ENCODE measurements around the gene IRF2BP1. TPM values are rescaled to one million over a fixed set of nuclear protein-coding genes. Genes with fewer than 3 reads are reported as not detected.

Gene IRF2BP1
- total and polyA plus RNA-seq, 2 of the 13 experiments (the other 11 are each of a cell fraction or from before 2014, with no cell fraction given): 4.3 to 14.3 TPM

DNA sequence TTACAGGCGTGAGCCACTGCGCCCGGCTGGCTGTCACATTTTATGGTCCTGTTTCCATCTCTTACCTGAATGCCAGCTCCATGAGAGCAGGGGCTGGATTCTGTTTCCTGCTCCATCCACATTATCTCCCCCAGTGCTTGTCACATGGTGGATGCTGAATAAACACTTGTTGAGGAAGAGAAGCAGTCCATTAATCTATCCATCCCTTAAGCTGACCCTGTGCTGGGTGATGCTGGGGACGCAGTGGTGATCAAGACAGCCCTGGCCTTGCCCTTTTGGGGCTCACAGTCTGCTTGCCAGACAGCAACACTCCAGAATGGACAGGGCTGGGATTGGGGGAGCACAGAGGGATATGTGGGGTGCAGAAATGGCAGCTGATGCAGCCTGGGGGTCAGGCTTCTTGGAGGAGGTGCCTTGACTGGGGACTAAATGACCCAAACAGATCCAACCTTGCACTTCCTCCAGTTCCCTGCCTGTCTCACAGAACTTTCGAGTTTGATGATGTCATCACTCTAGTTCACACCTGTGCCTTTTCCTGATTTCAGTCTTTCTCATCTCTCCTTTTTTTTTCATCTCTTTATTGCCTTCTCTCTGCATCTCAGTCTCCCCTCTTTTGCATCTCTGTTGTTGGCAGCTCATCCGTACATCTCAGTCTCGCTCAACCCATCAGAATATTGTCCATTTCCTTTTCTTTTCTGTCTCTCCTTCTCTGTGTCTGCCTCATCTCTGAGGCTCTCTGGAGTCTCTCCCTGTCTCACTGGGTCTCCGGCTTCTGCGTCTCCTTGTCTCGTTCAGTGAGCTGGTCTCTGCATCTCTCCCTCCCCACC, 4.6 kb downstream of the IRF2BP1 start (continued):
- peak; percentile 10; the same call in 1 of the 2 replicates for TF ChIP-seq FOXA3 (CRISPR knock-in tag; IDR thresholded peaks at IDR 0.05)

DNA sequence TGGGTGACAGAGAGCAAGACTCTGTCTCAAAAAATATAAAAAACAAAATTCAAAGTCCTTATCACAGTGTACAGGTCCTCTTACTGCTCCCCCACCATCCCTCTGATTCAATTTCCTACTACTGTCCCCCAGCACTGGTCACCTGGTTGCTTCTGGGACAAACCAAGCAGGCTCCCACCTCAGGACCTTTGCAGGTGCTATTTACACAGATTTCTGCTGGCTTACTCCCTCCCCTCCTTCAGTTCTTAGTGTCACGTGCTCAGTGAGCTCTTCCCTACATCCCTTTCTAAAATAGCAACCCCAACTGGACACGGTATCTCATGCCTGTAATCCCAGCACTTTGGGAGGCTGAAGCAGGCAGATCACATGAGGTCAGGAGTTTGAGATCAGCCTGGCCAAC, 6.0 kb downstream of the IRF2BP1 start:
- no peak overlapping the region for H3K9ac ChIP-seq (ENCODE audit: insufficient read depth, low read depth, low read length)
- peaks cover 89% of the 10 kb centered on the region for H3K4me1 ChIP-seq (ENCODE audit: insufficient read depth, low read length)
- TF ChIP-seq, protein P1, sequence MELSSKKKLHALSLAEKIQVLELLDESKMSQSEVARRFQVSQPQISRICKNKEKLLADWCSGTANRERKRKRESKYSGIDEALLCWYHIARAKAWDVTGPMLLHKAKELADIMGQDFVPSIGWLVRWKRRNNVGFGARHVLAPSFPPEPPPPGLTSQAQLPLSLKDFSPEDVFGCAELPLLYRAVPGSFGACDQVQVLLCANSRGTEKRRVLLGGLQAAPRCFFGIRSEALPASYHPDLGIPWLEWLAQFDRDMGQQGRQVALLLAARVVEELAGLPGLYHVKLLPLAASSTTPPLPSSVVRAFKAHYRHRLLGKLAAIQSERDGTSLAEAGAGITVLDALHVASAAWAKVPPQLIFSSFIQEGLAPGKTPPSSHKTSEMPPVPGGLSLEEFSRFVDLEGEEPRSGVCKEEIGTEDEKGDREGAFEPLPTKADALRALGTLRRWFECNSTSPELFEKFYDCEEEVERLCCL (CRISPR knock-in tag; IDR thresholded peaks at IDR 0.05; ENCODE audit: borderline replicate concordance): no peak
- TF ChIP-seq ZNF615 (CRISPR knock-in tag; IDR thresholded peaks at IDR 0.05; ENCODE audit: borderline replicate concordance): no peak
- TF ChIP-seq RCOR2 (CRISPR knock-in tag; IDR thresholded peaks at IDR 0.05): no peak
- no peak for TF ChIP-seq ZNF329 (CRISPR knock-in tag; IDR thresholded peaks at IDR 0.05; ENCODE audit: low read depth)
- TF ChIP-seq, protein P2, sequence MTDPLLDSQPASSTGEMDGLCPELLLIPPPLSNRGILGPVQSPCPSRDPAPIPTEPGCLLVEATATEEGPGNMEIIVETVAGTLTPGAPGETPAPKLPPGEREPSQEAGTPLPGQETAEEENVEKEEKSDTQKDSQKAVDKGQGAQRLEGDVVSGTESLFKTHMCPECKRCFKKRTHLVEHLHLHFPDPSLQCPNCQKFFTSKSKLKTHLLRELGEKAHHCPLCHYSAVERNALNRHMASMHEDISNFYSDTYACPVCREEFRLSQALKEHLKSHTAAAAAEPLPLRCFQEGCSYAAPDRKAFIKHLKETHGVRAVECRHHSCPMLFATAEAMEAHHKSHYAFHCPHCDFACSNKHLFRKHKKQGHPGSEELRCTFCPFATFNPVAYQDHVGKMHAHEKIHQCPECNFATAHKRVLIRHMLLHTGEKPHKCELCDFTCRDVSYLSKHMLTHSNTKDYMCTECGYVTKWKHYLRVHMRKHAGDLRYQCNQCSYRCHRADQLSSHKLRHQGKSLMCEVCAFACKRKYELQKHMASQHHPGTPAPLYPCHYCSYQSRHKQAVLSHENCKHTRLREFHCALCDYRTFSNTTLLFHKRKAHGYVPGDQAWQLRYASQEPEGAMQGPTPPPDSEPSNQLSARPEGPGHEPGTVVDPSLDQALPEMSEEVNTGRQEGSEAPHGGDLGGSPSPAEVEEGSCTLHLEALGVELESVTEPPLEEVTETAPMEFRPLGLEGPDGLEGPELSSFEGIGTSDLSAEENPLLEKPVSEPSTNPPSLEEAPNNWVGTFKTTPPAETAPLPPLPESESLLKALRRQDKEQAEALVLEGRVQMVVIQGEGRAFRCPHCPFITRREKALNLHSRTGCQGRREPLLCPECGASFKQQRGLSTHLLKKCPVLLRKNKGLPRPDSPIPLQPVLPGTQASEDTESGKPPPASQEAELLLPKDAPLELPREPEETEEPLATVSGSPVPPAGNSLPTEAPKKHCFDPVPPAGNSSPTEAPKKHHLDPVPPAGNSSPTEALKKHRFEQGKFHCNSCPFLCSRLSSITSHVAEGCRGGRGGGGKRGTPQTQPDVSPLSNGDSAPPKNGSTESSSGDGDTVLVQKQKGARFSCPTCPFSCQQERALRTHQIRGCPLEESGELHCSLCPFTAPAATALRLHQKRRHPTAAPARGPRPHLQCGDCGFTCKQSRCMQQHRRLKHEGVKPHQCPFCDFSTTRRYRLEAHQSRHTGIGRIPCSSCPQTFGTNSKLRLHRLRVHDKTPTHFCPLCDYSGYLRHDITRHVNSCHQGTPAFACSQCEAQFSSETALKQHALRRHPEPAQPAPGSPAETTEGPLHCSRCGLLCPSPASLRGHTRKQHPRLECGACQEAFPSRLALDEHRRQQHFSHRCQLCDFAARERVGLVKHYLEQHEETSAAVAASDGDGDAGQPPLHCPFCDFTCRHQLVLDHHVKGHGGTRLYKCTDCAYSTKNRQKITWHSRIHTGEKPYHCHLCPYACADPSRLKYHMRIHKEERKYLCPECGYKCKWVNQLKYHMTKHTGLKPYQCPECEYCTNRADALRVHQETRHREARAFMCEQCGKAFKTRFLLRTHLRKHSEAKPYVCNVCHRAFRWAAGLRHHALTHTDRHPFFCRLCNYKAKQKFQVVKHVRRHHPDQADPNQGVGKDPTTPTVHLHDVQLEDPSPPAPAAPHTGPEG (CRISPR knock-in tag; IDR thresholded peaks at IDR 0.05): no peak
- no peak for TF ChIP-seq ZSCAN21 (CRISPR knock-in tag; IDR thresholded peaks at IDR 0.05; ENCODE audit: borderline replicate concordance)
- TF ChIP-seq RBM22 (optimal IDR thresholded peaks at IDR 0.05; ENCODE audit: low read length): no peak
- TF ChIP-seq NCOR1 (IDR thresholded peaks at IDR 0.05; ENCODE audit: borderline replicate concordance, low read length): no peak
- TF ChIP-seq ZFP82 (CRISPR knock-in tag; IDR thresholded peaks at IDR 0.05; ENCODE audit: borderline replicate concordance): no peak
- TF ChIP-seq CHD2 (IDR thresholded peaks at IDR 0.05; ENCODE audit: low read depth, low read length): no peak
- no peak for TF ChIP-seq JARID2 (CRISPR knock-in tag; IDR thresholded peaks at IDR 0.05; ENCODE audit: insufficient replicate concordance)
- TF ChIP-seq, protein P3, sequence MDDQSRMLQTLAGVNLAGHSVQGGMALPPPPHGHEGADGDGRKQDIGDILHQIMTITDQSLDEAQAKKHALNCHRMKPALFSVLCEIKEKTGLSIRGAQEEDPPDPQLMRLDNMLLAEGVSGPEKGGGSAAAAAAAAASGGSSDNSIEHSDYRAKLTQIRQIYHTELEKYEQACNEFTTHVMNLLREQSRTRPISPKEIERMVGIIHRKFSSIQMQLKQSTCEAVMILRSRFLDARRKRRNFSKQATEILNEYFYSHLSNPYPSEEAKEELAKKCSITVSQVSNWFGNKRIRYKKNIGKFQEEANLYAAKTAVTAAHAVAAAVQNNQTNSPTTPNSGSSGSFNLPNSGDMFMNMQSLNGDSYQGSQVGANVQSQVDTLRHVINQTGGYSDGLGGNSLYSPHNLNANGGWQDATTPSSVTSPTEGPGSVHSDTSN (CRISPR knock-in tag; IDR thresholded peaks at IDR 0.05; ENCODE audit: borderline replicate concordance): no peak
- TF ChIP-seq HNRNPL (IDR thresholded peaks at IDR 0.05; ENCODE audit: low read depth, low read length): no peak

More for the DNA sequence above, 6.0 kb downstream of the IRF2BP1 start:
- ChIA-PET CTCF (ENCODE audit: low intra/inter-chr PET ratio, low total read pairs) (no interaction called here), POLR2A (interaction anchor here (0.7 to 10.3 kb wide), 3 partner anchors 12 to 63 kb away, joined by 3 to 388 read pairs (median 13); partner anchors contain the start of genes FOXA3 and SYMPK)
- ATAC-seq (no peak), DNase-seq (ENCODE audit: low spot score) (no peak), FAIRE-seq (no peak)
- Histone ChIP-seq H3K9me3 (ENCODE audit: low read length) (no peaks in the 10 kb centered on the region), H2AFZ (ENCODE audit: low read length) (no peak overlapping the region), H4K20me1 (ENCODE audit: insufficient read depth, low read length) (no peaks in the 10 kb centered on the region), H3K79me2 (ENCODE audit: insufficient read depth, low read length) (peaks cover 17% of the 10 kb centered on the region), H3K27me3 (ENCODE audit: control insufficient read depth in 1 of 2, insufficient read depth in 2 of 2, low read length in 2 of 2) (no peaks in the 10 kb centered on the region), H3K36me3 (replicated peaks in 1 of 2; ENCODE audit: control insufficient read depth in 1 of 2, insufficient read depth in 2 of 2, low read length in 2 of 2) (no peaks in the 10 kb centered on the region), H3K27ac (ENCODE audit: extremely low read length, insufficient read depth, low read length) (no peak overlapping the region), H3K4me3 (replicated peaks in 1 of 3; ENCODE audit: insufficient read depth in 1 of 3, low read depth in 2 of 3, low read length in 3 of 3) (no peak overlapping the region), H3K4me2 (ENCODE audit: low read depth, low read length) (no peak overlapping the region)
- in situ Hi-C loops (cut with HindIII; ENCODE audit: extremely low pct_ligation_motif_present, low pct_unique_long_range_greater_than_20kb): no loop called here
- intact Hi-C loops (cut with micrococcal nuclease; ENCODE audit: unreplicated experiment): no loop called here
- BruUV-seq (replicated peaks): no TSS peak
- 83% methylated on average over 2 of the region's 2 CpGs for WGBS (ENCODE audit: low lambda C conversion rate)

Measured in HepG2 (cell line).